GM19395 (cell line): ENCODE data around the gene ANKIB1.

Experiments
- ATAC-seq: cut with Tn5 transposase; IDR thresholded peaks from one replicate; pipeline ENCODE4 v1.9.1; 2021; ENCODE audit warnings: mild to moderate bottlenecking, moderate library complexity; ENCODE audit not compliant: unreplicated experiment

ANKIB1 gene

GRCh38 chr7:92446869-92447344, 201.1 kb downstream of the ANKIB1 start:
- ATAC-seq = no peak

DNA sequence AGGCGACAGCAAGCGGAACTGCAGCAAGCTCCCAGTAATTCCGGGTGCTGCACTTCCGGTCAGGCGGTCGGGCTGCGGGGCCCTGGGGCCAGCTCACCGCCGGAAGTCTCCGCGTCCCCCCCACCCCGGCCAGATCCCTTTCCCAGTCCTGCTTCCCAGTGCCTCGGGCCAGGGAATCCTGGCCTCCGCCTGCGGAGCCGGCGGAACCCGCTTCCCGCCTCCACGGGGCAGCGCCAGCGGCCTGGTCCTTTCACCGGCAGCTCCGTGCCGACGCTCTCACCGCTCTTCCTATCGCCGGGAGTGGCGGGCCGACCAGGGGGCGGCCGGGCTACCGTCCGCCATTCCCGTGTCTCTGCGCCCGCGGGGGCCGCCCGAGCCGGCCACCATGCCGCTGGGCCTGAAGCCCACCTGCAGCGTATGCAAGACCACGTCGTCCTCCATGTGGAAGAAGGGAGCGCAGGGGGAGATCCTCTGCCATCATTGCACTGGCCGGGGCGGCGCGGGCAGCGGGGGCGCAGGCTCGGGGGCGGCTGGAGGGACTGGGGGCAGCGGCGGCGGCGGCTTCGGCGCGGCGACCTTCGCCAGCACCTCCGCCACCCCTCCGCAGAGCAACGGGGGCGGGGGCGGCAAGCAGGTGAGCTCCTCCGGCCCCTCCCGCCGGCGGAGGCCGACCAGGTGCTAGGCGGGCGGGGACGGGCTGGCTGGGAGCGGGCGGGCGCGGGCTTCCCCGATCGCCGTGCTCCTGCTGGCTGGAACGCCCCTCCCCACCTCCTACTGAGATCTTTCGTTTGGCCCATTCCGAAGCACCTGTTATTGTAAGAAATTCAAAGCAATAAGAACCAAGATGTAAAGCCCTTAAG, 201.8 kb downstream of the ANKIB1 start, which contains the start of gene GATAD1:
TSS of gene GATAD1 (plus strand) at position 138 of the 860 bp plus-strand sequence. CDS start at position 386, 248 bp downstream.
- peak; percentile 88 for ATAC-seq

GRCh38 chr7:92448205-92448747, 202.5 kb downstream of the ANKIB1 start:
- peak; percentile 62 for ATAC-seq
